Measurements from ENCODE around the gene SAMD14. TPM values are rescaled to one million over a fixed set of nuclear protein-coding genes. Genes with fewer than 3 reads are reported as not detected.

SAMD14 gene
- total RNA-seq (ENCODE audit: unreplicated experiment), result 82.0 TPM
- long read RNA-seq, partial matches to known transcripts, result 0 of 8 reads
- long read RNA-seq, other reads (novel, unspliced or antisense), result 7 of 8 reads

DNA sequence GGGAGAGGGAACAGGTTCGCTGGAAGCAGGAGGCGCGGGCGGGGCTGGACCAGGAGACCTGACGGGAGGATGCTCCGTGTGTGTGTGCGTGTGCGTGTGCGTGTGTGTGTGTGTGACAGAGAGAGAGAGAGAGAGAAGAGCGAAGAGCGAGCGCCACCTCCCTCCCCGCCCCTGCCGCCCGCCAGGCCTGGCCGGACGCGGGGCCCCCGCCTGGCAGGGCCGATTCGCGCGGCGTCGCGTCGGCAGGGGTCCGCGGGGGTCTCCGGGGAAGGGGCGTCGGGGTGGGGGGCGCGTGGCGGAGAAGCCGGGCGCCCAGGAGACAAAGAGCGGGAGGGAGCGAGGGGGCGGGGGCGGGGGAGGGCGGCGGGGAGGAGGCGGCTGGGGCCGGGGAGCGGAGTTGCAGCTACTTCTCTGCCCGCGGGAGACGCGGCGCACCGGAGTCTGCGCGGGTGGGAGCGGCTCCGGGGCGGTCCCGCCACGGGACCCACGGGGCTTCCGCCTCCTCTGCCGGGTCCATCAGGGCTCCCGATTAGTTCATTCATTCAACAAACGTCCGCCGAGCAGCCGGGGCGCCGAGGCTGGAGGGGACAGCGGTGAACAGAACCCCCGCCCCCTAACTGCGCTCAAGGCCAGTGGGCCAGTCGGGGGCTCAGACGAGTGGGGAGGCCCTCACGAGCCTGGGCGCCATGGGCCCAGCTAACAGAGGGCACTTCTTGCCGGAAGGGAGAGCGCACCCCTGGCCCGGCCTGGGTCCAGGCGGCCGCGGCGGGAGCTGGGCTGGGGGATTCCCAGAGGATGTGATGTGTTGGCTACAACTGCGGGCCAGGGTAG, at the start of gene SAMD14:
TSS of gene SAMD14 (minus strand) at position 433 of the 831 bp plus-strand sequence. CDS start 5,201 bp downstream, outside the sequence.
- Mint-ChIP-seq H3K36me3 (ENCODE audit: low read depth, unreplicated experiment) (peaks cover 14% of the 10 kb centered on the region), H3K4me3 (ENCODE audit: unreplicated experiment) (peak within 1 kb of the TSS; percentile 99), H3K9me3 (ENCODE audit: unreplicated experiment) (no peaks in the 10 kb centered on the region), H3K27ac (ENCODE audit: unreplicated experiment) (peak within 1 kb of the TSS; percentile 97), H3K27me3 (ENCODE audit: unreplicated experiment) (peaks cover 22% of the 10 kb centered on the region), H3K4me1 (ENCODE audit: unreplicated experiment) (peaks cover 48% of the 10 kb centered on the region)
- DNase-seq (ENCODE audit: low spot score), result peak; percentile 51
- TF ChIP-seq, protein P1, sequence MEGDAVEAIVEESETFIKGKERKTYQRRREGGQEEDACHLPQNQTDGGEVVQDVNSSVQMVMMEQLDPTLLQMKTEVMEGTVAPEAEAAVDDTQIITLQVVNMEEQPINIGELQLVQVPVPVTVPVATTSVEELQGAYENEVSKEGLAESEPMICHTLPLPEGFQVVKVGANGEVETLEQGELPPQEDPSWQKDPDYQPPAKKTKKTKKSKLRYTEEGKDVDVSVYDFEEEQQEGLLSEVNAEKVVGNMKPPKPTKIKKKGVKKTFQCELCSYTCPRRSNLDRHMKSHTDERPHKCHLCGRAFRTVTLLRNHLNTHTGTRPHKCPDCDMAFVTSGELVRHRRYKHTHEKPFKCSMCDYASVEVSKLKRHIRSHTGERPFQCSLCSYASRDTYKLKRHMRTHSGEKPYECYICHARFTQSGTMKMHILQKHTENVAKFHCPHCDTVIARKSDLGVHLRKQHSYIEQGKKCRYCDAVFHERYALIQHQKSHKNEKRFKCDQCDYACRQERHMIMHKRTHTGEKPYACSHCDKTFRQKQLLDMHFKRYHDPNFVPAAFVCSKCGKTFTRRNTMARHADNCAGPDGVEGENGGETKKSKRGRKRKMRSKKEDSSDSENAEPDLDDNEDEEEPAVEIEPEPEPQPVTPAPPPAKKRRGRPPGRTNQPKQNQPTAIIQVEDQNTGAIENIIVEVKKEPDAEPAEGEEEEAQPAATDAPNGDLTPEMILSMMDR (IDR thresholded peaks at IDR 0.05; ENCODE audit: unreplicated experiment), result no peak

DNA sequence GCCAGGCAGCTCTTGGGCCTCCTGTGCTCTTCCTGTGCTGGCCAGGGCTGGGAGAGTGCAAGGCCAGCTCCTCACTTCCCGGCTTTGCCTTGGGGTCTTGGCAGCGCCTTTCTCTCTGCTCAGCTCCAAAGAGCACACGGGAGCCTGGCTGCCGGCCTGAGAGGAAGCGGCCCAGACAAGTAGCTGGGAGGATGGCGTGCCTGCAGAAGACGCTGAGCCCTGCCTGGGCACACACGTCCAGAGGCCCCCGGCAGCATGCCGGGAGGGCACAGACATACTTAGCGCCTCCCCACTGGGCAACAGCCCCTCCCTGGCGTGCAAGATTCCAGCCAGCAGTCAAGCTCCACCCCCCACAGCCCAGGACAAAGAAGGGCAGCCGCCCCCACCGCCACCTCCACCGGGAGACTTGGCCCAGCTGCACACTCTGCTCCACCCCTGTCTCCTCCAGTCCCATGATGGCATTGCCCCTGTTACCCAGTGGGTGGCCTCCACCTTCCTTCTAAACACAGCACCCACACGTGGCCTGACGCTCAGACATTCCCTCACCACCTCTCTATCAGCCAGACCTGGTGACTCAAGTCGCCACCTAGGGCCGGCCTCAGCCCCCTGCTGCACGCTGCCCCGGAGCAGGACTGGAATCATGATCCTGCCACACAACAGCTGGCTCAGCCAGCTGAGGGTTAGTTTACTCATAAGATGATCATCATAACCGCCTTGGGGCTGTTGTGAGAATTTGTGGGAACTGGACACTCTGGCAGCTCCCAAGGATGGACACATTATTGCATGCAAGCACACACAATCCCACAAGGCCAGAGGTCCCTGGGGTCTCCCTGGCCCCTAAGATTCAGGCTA, 48.2 kb upstream of the SAMD14 start:
- peak; percentile 71 for DNase-seq (ENCODE audit: low spot score)
- H3K4me3 Mint-ChIP-seq (ENCODE audit: unreplicated experiment), result peak overlapping the region; percentile 70
- H3K4me1 Mint-ChIP-seq (ENCODE audit: unreplicated experiment), result peaks cover 11% of the 10 kb centered on the region
- TF ChIP-seq, protein P1 (IDR thresholded peaks at IDR 0.05; ENCODE audit: unreplicated experiment), result peak; percentile 28
- peaks cover 4% of the 10 kb centered on the region for H3K27me3 Mint-ChIP-seq (ENCODE audit: unreplicated experiment)
- H3K36me3 Mint-ChIP-seq (ENCODE audit: low read depth, unreplicated experiment), result no peaks in the 10 kb centered on the region
- H3K27ac Mint-ChIP-seq (ENCODE audit: unreplicated experiment), result peak overlapping the region; percentile 58
- H3K9me3 Mint-ChIP-seq (ENCODE audit: unreplicated experiment), result no peaks in the 10 kb centered on the region

DNA sequence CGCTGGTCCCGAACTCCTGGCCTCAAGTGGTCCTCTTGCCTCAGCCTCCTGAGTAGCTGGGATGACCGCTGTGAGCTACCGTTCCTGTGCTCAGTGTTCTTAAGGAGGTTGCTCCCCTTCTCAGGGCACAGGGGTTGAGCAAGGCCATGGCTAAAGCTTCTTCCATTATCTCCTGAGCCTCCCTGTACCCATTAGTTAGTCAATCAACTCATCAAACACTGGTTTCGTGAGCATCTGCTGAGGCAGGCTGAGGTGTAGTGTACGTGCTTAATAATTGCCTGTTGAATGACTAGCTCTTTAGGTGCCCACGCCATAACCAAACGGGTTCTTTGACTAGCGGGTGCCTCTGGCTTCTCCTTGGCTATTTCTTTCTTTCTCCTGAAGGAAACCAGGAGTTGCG, 47.5 kb upstream of the SAMD14 start:
- H3K4me1 Mint-ChIP-seq (ENCODE audit: unreplicated experiment), result peaks cover 11% of the 10 kb centered on the region
- no peak overlapping the region for H3K27ac Mint-ChIP-seq (ENCODE audit: unreplicated experiment)
- H3K36me3 Mint-ChIP-seq (ENCODE audit: low read depth, unreplicated experiment), result no peaks in the 10 kb centered on the region

DNA sequence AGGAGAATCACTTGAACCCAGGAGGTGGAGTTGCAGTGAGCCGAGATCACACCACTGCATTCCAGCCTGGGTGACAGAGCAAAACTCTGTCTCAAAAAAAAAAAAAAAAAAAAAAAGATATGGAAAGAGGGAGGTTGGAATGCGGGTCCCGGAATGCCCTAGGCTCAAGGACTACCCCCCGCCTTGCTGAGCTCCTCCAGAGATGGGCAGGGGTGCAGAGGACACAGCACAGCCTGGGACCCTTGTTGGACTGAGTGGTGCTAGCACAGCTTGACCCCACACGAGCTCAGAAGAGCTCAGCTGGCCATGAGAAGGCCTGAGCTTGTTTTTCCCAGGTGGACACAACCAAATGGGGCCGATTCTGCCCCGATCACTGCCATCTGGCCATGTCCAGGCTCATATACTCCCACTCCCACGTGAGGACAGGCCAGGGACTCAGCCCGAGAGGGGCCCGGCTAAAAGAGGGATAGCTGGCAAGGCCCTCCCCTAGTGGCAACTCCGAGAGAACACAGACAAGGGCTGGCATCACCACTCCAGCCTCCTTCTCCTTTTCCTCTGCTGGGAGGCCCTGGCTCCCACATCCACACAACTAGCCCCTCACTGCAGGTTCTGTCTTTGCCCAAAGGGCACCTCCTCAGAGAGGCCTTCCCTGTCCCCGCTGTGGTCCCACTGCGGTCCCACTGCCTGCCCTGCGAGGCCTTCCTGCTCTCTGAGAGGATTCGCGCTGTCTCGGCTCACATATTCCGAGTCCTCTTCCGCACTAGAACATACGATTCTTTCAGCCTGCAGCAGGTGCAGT, 46.8 kb upstream of the SAMD14 start:
- Mint-ChIP-seq H3K27me3 (ENCODE audit: unreplicated experiment) (peaks cover 7% of the 10 kb centered on the region), H3K4me1 (ENCODE audit: unreplicated experiment) (peaks cover 8% of the 10 kb centered on the region), H3K9me3 (ENCODE audit: unreplicated experiment) (no peaks in the 10 kb centered on the region), H3K36me3 (ENCODE audit: low read depth, unreplicated experiment) (no peaks in the 10 kb centered on the region), H3K27ac (ENCODE audit: unreplicated experiment) (no peak overlapping the region), H3K4me3 (ENCODE audit: unreplicated experiment) (no peak overlapping the region)
- no peak for DNase-seq (ENCODE audit: low spot score)
- TF ChIP-seq, protein P1 (IDR thresholded peaks at IDR 0.05; ENCODE audit: unreplicated experiment), result no peak

More for the DNA sequence above, 47.5 kb upstream of the SAMD14 start:
- no peaks in the 10 kb centered on the region for H3K9me3 Mint-ChIP-seq (ENCODE audit: unreplicated experiment)
- peaks cover 6% of the 10 kb centered on the region for H3K27me3 Mint-ChIP-seq (ENCODE audit: unreplicated experiment)
- no peak for DNase-seq (ENCODE audit: low spot score)
- TF ChIP-seq, protein P1 (IDR thresholded peaks at IDR 0.05; ENCODE audit: unreplicated experiment), result no peak
- no peak overlapping the region for H3K4me3 Mint-ChIP-seq (ENCODE audit: unreplicated experiment)

All from endothelial cell (in vitro differentiated cells).